Astrocyte of the spinal cord (primary cell): ENCODE results near the gene PRKCE.

Source experiments
- DNase-seq: peaks from one replicate; pipeline ENCODE4 v3.0.0; 2011; ENCODE audit warnings: low read depth, low spot score
- H3K4me3 ChIP-seq: 2 replicates; pipeline ENCODE4 v1.5.1; 2011; ENCODE audit warnings: low read depth, mild to moderate bottlenecking, low read length, moderate library complexity
- CTCF ChIP-seq: IDR thresholded peaks from 2 replicates; pipeline ENCODE4 v1.5.1; 2012; ENCODE audit warnings: low read depth, mild to moderate bottlenecking, low read length, inconsistent platforms
- in situ Hi-C: cut with HindIII; loops from 2 replicates; pipeline ENCODE4 v1.10.0; 2017; ENCODE audit warnings: low sequenced_read_pairs

Gene PRKCE

DNA sequence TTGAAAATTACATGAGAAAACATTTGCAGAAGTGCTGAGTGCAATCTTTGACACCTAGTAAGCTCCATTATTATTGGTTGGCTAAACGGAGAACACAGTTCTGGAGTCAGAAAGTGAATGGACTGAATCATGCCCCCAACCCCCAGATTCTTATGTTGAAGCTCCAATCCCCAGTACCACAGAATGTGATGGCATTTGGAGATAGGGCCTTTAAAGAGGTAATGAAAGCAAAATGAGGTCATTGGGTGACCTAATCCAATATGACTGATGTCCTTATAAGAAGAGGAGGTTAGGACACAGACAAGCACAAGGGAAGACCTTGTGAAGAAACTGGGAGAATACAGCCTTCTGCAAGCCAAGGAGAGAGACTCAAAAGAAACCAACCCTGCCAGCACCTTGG is 444.8 kb downstream of the PRKCE start:
- no peak overlapping the region for H3K4me3 ChIP-seq
- in situ Hi-C loops = no loop called here
- TF ChIP-seq CTCF = no peak
- no peak for DNase-seq

- H3K4me3 ChIP-seq = no peak overlapping the region
- TF ChIP-seq CTCF = no peak
- in situ Hi-C loops = no loop called here
- peak; percentile 98 for DNase-seq
Observed at GRCh38 chr2:46097714-46098480, 446.4 kb downstream of the PRKCE start.

GRCh38 chr2:46098621-46099062 is 447.2 kb downstream of the PRKCE start:
- no peak overlapping the region for H3K4me3 ChIP-seq
- in situ Hi-C loops = no loop called here
- peak; percentile 87 for DNase-seq
- no peak for TF ChIP-seq CTCF

DNA sequence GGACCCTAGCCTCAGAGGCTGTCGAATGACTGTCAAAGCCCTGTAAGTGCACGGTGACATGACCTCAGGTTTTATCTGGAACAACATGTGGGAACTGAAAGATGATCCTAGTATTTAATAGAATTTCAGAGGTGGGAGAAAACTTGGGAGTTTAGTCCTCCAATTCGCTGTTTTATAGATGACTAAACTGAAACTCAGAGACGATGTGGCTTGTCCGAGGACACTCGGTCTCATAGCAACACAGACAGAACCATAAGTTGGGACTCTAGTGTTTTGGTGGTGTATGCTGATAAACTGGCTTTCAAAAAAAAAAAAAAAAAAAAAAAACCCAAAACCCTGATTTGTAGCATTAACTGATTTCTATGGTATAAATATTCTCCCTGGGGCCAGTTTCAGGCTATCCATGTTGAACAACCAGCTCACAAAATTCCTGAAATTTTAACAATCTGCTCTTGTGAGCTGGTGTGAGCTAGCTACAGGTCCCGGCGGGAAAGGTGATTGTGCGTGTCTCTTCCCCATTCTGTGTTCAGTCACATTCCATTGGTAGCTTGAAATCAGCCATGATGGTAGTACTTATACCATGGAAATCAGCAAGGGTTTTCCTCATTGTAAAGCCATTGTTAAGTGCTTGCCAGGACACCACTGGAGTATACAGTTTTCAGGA is 450.2 kb downstream of the PRKCE start:
- in situ Hi-C loops = no loop called here
- no peak overlapping the region for H3K4me3 ChIP-seq
- TF ChIP-seq CTCF = no peak

GRCh38 chr2:46106690-46107089 is 455.2 kb downstream of the PRKCE start:
- no peak for DNase-seq
- no peak overlapping the region for H3K4me3 ChIP-seq
- TF ChIP-seq CTCF = no peak
- in situ Hi-C loops = no loop called here

More for the DNA sequence above, 450.2 kb downstream of the PRKCE start:
- DNase-seq = no peak

GRCh38 chr2:46114996-46115395 is 463.5 kb downstream of the PRKCE start:
- DNase-seq = no peak
- in situ Hi-C loops = no loop called here
- no peak overlapping the region for H3K4me3 ChIP-seq
- no peak for TF ChIP-seq CTCF
